HepG2 (cell line): ENCODE measurements around the gene DDX50. TPM values are rescaled to one million over a fixed set of nuclear protein-coding genes. Genes with fewer than 3 reads are reported as not detected.
A peak's percentile ranks its signal among the peaks of the same experiment; 100 is the strongest.

ENCODE experiments used
- ELF4 ChIP-seq: sonication (generic); formaldehyde crosslinking; IDR thresholded peaks from 2 replicates; pipeline ENCODE4 v1.5.0; 2020; ENCODE audit warnings: missing genetic modification reagents, mild to moderate bottlenecking, moderate library complexity, borderline replicate concordance
- GATA4 ChIP-seq: sonication (generic); IDR thresholded peaks from 2 replicates; pipeline ENCODE4 v1.6.1; 2016; ENCODE audit warnings: antibody characterized with exemption, low read depth, borderline replicate concordance
- KLF11 ChIP-seq: IDR thresholded peaks from 2 replicates; pipeline ENCODE4 v1.6.1; 2016; ENCODE audit warnings: missing compliant biosample characterization
- KLF16 ChIP-seq, 2 experiments: sonication (generic) in 1 of 2; formaldehyde crosslinking in 1 of 2; IDR thresholded peaks; 2 replicates each; pipeline versions ENCODE4 v1.6.1 to v1.8.0; 2016 to 2023; ENCODE audit warnings: missing genetic modification reagents in 2 of 2, missing compliant biosample characterization in 1 of 2
- MEF2D ChIP-seq: sonication (generic); formaldehyde crosslinking; IDR thresholded peaks from 2 replicates; pipeline ENCODE4 v1.5.1; 2020; ENCODE audit warnings: mild to moderate bottlenecking, missing genetic modification reagents
- MIXL1 ChIP-seq: IDR thresholded peaks from 2 replicates; pipeline ENCODE4 v1.6.1; 2016
- NFAT5 ChIP-seq: sonication (generic); formaldehyde crosslinking; IDR thresholded peaks from 2 replicates; pipeline ENCODE4 v1.4.0; 2020; ENCODE audit warnings: missing genetic modification reagents
- ONECUT2 ChIP-seq: sonication (generic); formaldehyde crosslinking; IDR thresholded peaks from 2 replicates; pipeline ENCODE4 v1.4.0; 2020; ENCODE audit warnings: missing genetic modification reagents
- PHF5A ChIP-seq: IDR thresholded peaks from one replicate; pipeline ENCODE4 v1.6.1; 2018; ENCODE audit warnings: low read depth, missing genetic modification reagents; ENCODE audit not compliant: unreplicated experiment
- RARA ChIP-seq: IDR thresholded peaks from 2 replicates; pipeline ENCODE4 v1.6.1; 2016; ENCODE audit warnings: missing genetic modification reagents, missing compliant biosample characterization
- RERE ChIP-seq: IDR thresholded peaks from 2 replicates; pipeline ENCODE4 v1.6.1; 2016; ENCODE audit warnings: low read depth, missing genetic modification reagents, missing compliant biosample characterization
- SP2 ChIP-seq: sonication (generic); formaldehyde crosslinking; IDR thresholded peaks from 2 replicates; pipeline ENCODE4 v1.5.1; 2020; ENCODE audit warnings: mild to moderate bottlenecking, missing genetic modification reagents
- SP4 ChIP-seq: sonication (generic); formaldehyde crosslinking; IDR thresholded peaks from 2 replicates; pipeline ENCODE4 v1.8.1; 2023; ENCODE audit warnings: mild to moderate bottlenecking, missing genetic modification reagents
- SUZ12 ChIP-seq: fragments of 150-350 bp; IDR thresholded peaks from 2 replicates; pipeline ENCODE4 v1.6.1; 2014; ENCODE audit warnings: low read depth, low read length
- TBX2 ChIP-seq: sonication (generic); formaldehyde crosslinking; IDR thresholded peaks from 2 replicates; pipeline ENCODE4 v1.5.0; 2020; ENCODE audit warnings: missing genetic modification reagents, mild to moderate bottlenecking, borderline replicate concordance
- YEATS4 ChIP-seq: sonication (generic); formaldehyde crosslinking; IDR thresholded peaks from 2 replicates; pipeline ENCODE4 v1.4.0; 2020; ENCODE audit warnings: missing genetic modification reagents, borderline replicate concordance
- ZNF446 ChIP-seq: sonication (generic); formaldehyde crosslinking; IDR thresholded peaks from 2 replicates; pipeline ENCODE4 v1.5.0; 2020; ENCODE audit warnings: mild to moderate bottlenecking, missing genetic modification reagents
- ZNF652 ChIP-seq: IDR thresholded peaks from 2 replicates; pipeline ENCODE4 v1.6.1; 2016; ENCODE audit warnings: low read depth, borderline replicate concordance
- polyA plus RNA-seq, 8 experiments: library from polyadenylated mRNA; depleted of rRNA in 3 of 8; stranded (reverse) in 7 of 8; unstranded in 1 of 8; fragments of >200 nt; fragmentation: Illumina TruSeq in 4 of 8; extraction: Trizol in 4 of 8; gene quantifications; 2 replicates each; pipeline versions ENCODE4 v1.2.1 to v1.2.3, GENCODE V29; 2011 to 2016; ENCODE audit warnings: low read depth in 4 of 8, missing spikeins in 1 of 8, mixed read lengths in 1 of 8; ENCODE audit not compliant: insufficient read depth in 1 of 8
- total RNA-seq, 5 experiments: library from RNA; depleted of rRNA; stranded (reverse); fragments of >200 nt; fragmentation: Illumina TruSeq; extraction: Trizol; gene quantifications; 2 replicates each; pipeline ENCODE4 v1.2.3, GENCODE V29; 2016; ENCODE audit warnings: low read depth in 1 of 5

DDX50 gene
- total and polyA plus RNA-seq, 2 of the 13 experiments (the other 11 are each of a cell fraction or from before 2014, with no cell fraction given) = 19.0 to 38.2 TPM

GRCh38 chr10:68876246-68877138, 24.6 kb upstream of the DDX50 start (continued):
- TF ChIP-seq RERE (0 out of 2 replicates have a peak, but pooled peaks have one; percentile 52), SP2 (CRISPR knock-in tag) (no peak), RARA (CRISPR knock-in tag) (peak; percentile 76), KLF16 (CRISPR knock-in tag; IDR thresholded peaks at IDR 0.05) (peak in 1 of 2 experiments; percentile 90; a peak in 2 of 4 replicates), MEF2D (CRISPR knock-in tag) (peak; percentile 39; the same call in 1 of the 2 replicates), ONECUT2 (CRISPR knock-in tag) (no peak), ELF4 (CRISPR knock-in tag) (no peak), MIXL1 (CRISPR knock-in tag) (peak; percentile 73; the same call in 1 of the 2 replicates), SP4 (CRISPR knock-in tag) (peak; percentile 26; the same call in 1 of the 2 replicates), ZNF446 (CRISPR knock-in tag) (no peak), TBX2 (CRISPR knock-in tag) (peak; percentile 86), ZNF652 (CRISPR knock-in tag) (0 out of 2 replicates have a peak, but pooled peaks have one; percentile 31), KLF11 (CRISPR knock-in tag) (no peak), GATA4 (no peak; the same call in 1 of the 2 replicates), SUZ12 (no peak), PHF5A (CRISPR knock-in tag) (peak; percentile 86), NFAT5 (CRISPR knock-in tag) (no peak), YEATS4 (CRISPR knock-in tag) (peak; percentile 63; the same call in 1 of the 2 replicates)
